Transverse colon (tissue), 4 donors: ENCODE results near the gene BCL7B. TPM values are rescaled to one million over a fixed set of nuclear protein-coding genes. Genes with fewer than 3 reads are reported as not detected.
"Not testable (repeated sequence)": the region's sequence is repeated elsewhere in the genome, so short reads cannot be mapped to it uniquely, and the experiment has no call there.

Experiments
- DNase-seq: peaks from one replicate; pipeline ENCODE4 v3.0.0-alpha.2; 2019
- H3K27ac ChIP-seq, 4 donors: fragments of 200-600 bp; sonication (generic); 2 replicates each; pipeline ENCODE4 v1.5.1; 2016 to 2018; ENCODE audit warnings: inconsistent platforms in 4 of 4
- H3K27me3 ChIP-seq: fragments of 200-600 bp; sonication (generic); 2 replicates; pipeline ENCODE4 v1.5.1; 2017; ENCODE audit warnings: inconsistent platforms
- H3K36me3 ChIP-seq, 4 donors: fragments of 200-600 bp; sonication (generic); 2 replicates each; pipeline ENCODE4 v1.5.1; 2017 to 2019; ENCODE audit warnings: inconsistent platforms in 4 of 4
- H3K4me1 ChIP-seq, 4 donors: fragments of 200-600 bp; sonication (generic); 2 replicates each; pipeline ENCODE4 v1.5.1; 2017 to 2020; ENCODE audit warnings: inconsistent platforms in 4 of 4
- H3K4me3 ChIP-seq, 4 donors: fragments of 200-600 bp; sonication (generic); 1 replicate in 1 of 4; 2 replicates in 3 of 4; pipeline versions ENCODE4 v1.5.1 to v1.6.1; 2017 to 2019; ENCODE audit warnings: inconsistent platforms in 4 of 4
- H3K9me3 ChIP-seq, 2 donors: fragments of 200-600 bp; sonication (generic); 2 replicates each; pipeline ENCODE4 v1.5.1; 2017 to 2019; ENCODE audit warnings: inconsistent platforms in 2 of 2
- EP300 ChIP-seq: sonication (generic); formaldehyde crosslinking; IDR thresholded peaks from one replicate; pipeline ENCODE4 v1.6.1; 2017; ENCODE audit warnings: antibody characterized with exemption, low read depth
- POLR2A ChIP-seq: fragments of 450-650 bp; IDR thresholded peaks from one replicate; pipeline ENCODE4 v1.6.1; 2016; ENCODE audit warnings: antibody characterized with exemption, mild to moderate bottlenecking, moderate library complexity
- POLR2AphosphoS5 ChIP-seq, 3 donors: sonication (generic); formaldehyde crosslinking; IDR thresholded peaks; one replicate each; pipeline ENCODE4 v1.6.1; 2016; ENCODE audit warnings: antibody characterized with exemption in 3 of 3
- WGBS, 2 donors: methylation state at CpG; one replicate each; pipeline ENCODE4 v1.1.5; 2018; ENCODE audit warnings: low coverage in 1 of 2; 5-methylcytosine and 5-hydroxymethylcytosine counted together
- in situ Hi-C, 4 donors: fragments of 200-750 bp; cut with MboI; loops; one replicate each; pipeline versions ENCODE4 v1.15.0 to v1.15.1; 2017; ENCODE audit warnings: low sequenced_read_pairs in 3 of 4, low pct_ligation_motif_present in 1 of 4, low pct_unique_long_range_greater_than_20kb in 1 of 4
- intact Hi-C: fragments of 100-400 bp; cut with DNase I; formaldehyde crosslinking; loops from one replicate; pipeline ENCODE4 v1.15.1; 2023; ENCODE audit warnings: low total_unique reads
- total RNA-seq, 4 donors: library from RNA; depleted of rRNA; stranded (reverse); fragments of >200 nt; gene quantifications; one replicate each; pipeline ENCODE4 v1.1.0, GENCODE V29; 2016
- TF ChIP-seq, protein P1 (sequence below), 5 experiments: fragments of 200-600 bp in 3 of 5; fragments of 450-650 bp in 2 of 5; sonication (generic) in 3 of 5; IDR thresholded peaks; 1 replicate in 2 of 5; 2 replicates in 3 of 5; pipeline ENCODE4 v1.5.1; 2016 to 2017; ENCODE audit warnings: antibody characterized with exemption in 5 of 5, inconsistent platforms in 3 of 5, mild to moderate bottlenecking in 2 of 5, moderate library complexity in 1 of 5

The BCL7B gene
- total RNA-seq, 4 donors from 2014 or later: 75.7 to 96.1 (median 86.0) TPM

GRCh38 chr7:73567846-73568685, 10.6 kb upstream of the BCL7B start:
- Histone ChIP-seq H3K4me1 (peaks cover 0 to 6% (median 0%) of the 10 kb centered on the region in 4 donors), H3K27me3 (no peaks in the 10 kb centered on the region), H3K27ac (no peak overlapping the region), H3K4me3 (no peak overlapping the region), H3K36me3 (peaks cover 0 to 31% (median 14%) of the 10 kb centered on the region in 4 donors), H3K9me3 (no peaks in the 10 kb centered on the region)
- in situ Hi-C loops: no loop called here
- TF ChIP-seq EP300 (no peak), POLR2A (no peak), POLR2AphosphoS5 (IDR thresholded peaks at IDR 0.05) (no peak)
- TF ChIP-seq, protein P1, sequence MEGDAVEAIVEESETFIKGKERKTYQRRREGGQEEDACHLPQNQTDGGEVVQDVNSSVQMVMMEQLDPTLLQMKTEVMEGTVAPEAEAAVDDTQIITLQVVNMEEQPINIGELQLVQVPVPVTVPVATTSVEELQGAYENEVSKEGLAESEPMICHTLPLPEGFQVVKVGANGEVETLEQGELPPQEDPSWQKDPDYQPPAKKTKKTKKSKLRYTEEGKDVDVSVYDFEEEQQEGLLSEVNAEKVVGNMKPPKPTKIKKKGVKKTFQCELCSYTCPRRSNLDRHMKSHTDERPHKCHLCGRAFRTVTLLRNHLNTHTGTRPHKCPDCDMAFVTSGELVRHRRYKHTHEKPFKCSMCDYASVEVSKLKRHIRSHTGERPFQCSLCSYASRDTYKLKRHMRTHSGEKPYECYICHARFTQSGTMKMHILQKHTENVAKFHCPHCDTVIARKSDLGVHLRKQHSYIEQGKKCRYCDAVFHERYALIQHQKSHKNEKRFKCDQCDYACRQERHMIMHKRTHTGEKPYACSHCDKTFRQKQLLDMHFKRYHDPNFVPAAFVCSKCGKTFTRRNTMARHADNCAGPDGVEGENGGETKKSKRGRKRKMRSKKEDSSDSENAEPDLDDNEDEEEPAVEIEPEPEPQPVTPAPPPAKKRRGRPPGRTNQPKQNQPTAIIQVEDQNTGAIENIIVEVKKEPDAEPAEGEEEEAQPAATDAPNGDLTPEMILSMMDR (IDR thresholded peaks at IDR 0.05): no peak
- no peak for DNase-seq
- intact Hi-C loops: no loop called here
- WGBS, 2 donors: 60 to 80% methylated on average over 2 to 12 of the region's 12 CpGs

GRCh38 chr7:73567140-73567539, 9.7 kb upstream of the BCL7B start:
- no peak for DNase-seq

DNA sequence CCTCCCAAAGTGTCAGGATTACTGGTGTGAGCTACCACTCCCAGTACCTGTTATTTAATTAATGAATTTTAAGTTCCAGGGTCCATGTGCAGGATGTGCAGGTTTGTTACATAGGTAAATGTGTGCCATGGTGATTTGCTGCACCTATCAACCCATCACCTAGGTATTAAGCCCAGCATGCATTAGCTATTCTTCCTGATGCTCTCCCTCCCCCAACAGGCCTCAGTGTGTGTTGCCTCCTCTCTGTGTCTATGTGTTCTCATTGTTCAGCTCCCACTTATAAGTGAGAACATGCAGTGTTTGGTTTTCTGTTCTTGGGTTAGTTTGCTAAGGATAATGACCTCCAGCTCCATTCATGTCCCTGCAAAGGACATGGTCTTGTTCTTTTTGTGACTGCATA, 8.9 kb upstream of the BCL7B start:
- DNase-seq, H3K27ac ChIP-seq, H3K4me1 ChIP-seq, in situ Hi-C loops, H3K27me3 ChIP-seq, H3K9me3 ChIP-seq, intact Hi-C loops: not testable (repeated sequence)
- Histone ChIP-seq H3K36me3 (peaks cover 0 to 15% (median 7%) of the 10 kb centered on the region in 4 donors), H3K4me3 (peak overlapping the region in 3 of 4 donors; percentile 17 to 40 (median 27))

More at GRCh38 chr7:73567140-73567539, 9.7 kb upstream of the BCL7B start:
- H3K27ac ChIP-seq: no peak overlapping the region
- H3K9me3 ChIP-seq: no peaks in the 10 kb centered on the region
- H3K36me3 ChIP-seq: peaks cover 0 to 22% (median 10%) of the 10 kb centered on the region in 4 donors
- 92 to 93% methylated on average over 4 of the region's 4 CpGs for WGBS, 2 donors
- TF ChIP-seq POLR2A: no peak
- no peak for TF ChIP-seq POLR2AphosphoS5 (IDR thresholded peaks at IDR 0.05)
- TF ChIP-seq, protein P1 (IDR thresholded peaks at IDR 0.05): no peak
- no peak for TF ChIP-seq EP300
- H3K4me3 ChIP-seq: no peak overlapping the region
- intact Hi-C loops: no loop called here
- in situ Hi-C loops: no loop called here
- H3K4me1 ChIP-seq: peaks cover 0 to 6% (median 0%) of the 10 kb centered on the region in 4 donors
- H3K27me3 ChIP-seq: no peaks in the 10 kb centered on the region

DNA sequence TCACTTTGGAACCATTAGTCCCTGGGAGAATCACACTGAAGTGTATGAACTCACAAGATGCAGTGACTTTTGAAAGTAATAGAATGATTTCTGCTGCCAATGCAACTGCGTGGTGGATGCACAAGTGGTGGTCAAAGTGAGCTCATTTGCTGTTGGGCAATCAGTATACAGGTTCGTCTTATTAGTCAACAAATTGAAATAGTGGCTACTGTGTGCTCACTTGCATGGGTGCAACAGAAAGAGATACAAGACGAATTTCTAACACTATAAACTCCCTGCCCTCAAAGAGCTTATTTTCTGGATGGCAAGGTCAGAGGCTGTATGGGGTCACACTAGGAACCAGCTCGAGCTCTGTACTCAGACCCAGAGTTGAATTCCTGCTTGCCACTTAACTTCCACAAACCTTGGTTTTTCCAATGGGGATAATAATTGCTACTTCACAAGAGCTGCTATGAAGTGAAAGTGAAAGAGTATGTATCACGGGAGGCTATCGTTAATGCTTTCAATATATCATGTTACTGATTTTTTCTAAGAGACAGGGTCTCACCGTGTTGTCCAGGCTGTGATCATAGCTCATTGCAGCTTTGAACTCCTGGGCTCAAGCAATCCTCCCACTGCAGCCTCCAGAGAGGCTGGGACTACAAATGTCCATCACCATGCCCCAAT, 8.3 kb upstream of the BCL7B start:
- peak overlapping the region in 3 of 4 donors; percentile 17 to 40 (median 27) for H3K4me3 ChIP-seq
- H3K4me1 ChIP-seq: peaks cover 0 to 6% (median 0%) of the 10 kb centered on the region in 4 donors
- DNase-seq: no peak
- no peaks in the 10 kb centered on the region for H3K9me3 ChIP-seq
- no peak for TF ChIP-seq POLR2AphosphoS5 (IDR thresholded peaks at IDR 0.05)
- TF ChIP-seq, protein P1 (IDR thresholded peaks at IDR 0.05): no peak
- no peak for TF ChIP-seq EP300
- no peak for TF ChIP-seq POLR2A
- H3K36me3 ChIP-seq: peaks cover 0 to 9% (median 4%) of the 10 kb centered on the region in 4 donors
- no peaks in the 10 kb centered on the region for H3K27me3 ChIP-seq
- intact Hi-C loops (no loop called here), in situ Hi-C loops (no loop called here)
- H3K27ac ChIP-seq: no peak overlapping the region
- 35 to 40% methylated on average over 4 to 7 of the region's 7 CpGs for WGBS, 2 donors
